Adrenal gland (tissue), 12 donors: Measurements from ENCODE around the gene CAPN6. TPM values are rescaled to one million over a fixed set of nuclear protein-coding genes. Genes with fewer than 3 reads are reported as not detected.

Experiments used
- DNase-seq, 7 donors: peaks; one replicate each; pipeline ENCODE4 v3.0.0-alpha.2; 2019 to 2020
- H3K27ac ChIP-seq, 5 donors: fragments of 200-600 bp; sonication (generic) in 4 of 5; 1 replicate in 3 of 5; 2 replicates in 2 of 5; pipeline versions ENCODE4 v1.5.1 to v1.8.0; 2016 to 2020; ENCODE audit warnings: mild to moderate bottlenecking in 1 of 5
- H3K27me3 ChIP-seq: fragments of 200-600 bp; 2 replicates; pipeline ENCODE4 v1.8.0; 2021
- H3K36me3 ChIP-seq, 2 donors: fragments of 200-600 bp; replicated peaks in 1 of 2; 1 replicate in 1 of 2; 2 replicates in 1 of 2; pipeline versions ENCODE4 v1.5.1 to v1.8.0; 2018 to 2022
- H3K4me1 ChIP-seq, 2 donors: fragments of 200-600 bp; replicated peaks in 1 of 2; 1 replicate in 1 of 2; 2 replicates in 1 of 2; pipeline versions ENCODE4 v1.5.1 to v1.8.0; 2018 to 2021
- H3K4me3 ChIP-seq, 4 donors: fragments of 200-600 bp; sonication (generic) in 3 of 4; one replicate each; pipeline ENCODE4 v1.5.1; 2016 to 2018
- H3K9me3 ChIP-seq, 3 donors: fragments of 200-600 bp; sonication (generic) in 1 of 3; replicated peaks in 1 of 3; 1 replicate in 2 of 3; 2 replicates in 1 of 3; pipeline versions ENCODE4 v1.5.1 to v1.8.0; 2016 to 2021
- CTCF ChIP-seq, 6 experiments: fragments of 450-650 bp in 4 of 6; fragments of 200-600 bp in 2 of 6; sonication (generic) in 1 of 6; IDR thresholded peaks; 1 replicate in 5 of 6; 2 replicates in 1 of 6; pipeline versions ENCODE4 v1.5.1 to v1.8.0; 2016 to 2021; ENCODE audit warnings: antibody characterized with exemption in 6 of 6, mild to moderate bottlenecking in 2 of 6, moderate library complexity in 1 of 6
- POLR2A ChIP-seq, 2 donors: fragments of 450-650 bp; IDR thresholded peaks; one replicate each; pipeline ENCODE4 v1.6.1; 2017; ENCODE audit warnings: antibody characterized with exemption in 2 of 2, mild to moderate bottlenecking in 2 of 2, moderate library complexity in 1 of 2
- WGBS, 4 donors: extraction: QIAGEN DNeasy Blood & Tissue Kit in 2 of 4; methylation state at CpG; one replicate each; pipeline versions ENCODE4 v1.1.5 to v1.1.7; 2013 to 2017; 5-methylcytosine and 5-hydroxymethylcytosine counted together
- intact Hi-C, 2 donors: fragments of 100-400 bp; cut with DNase I; formaldehyde crosslinking; loops; one replicate each; pipeline versions ENCODE4 v1.14.1 to v1.15.0; 2022 to 2023
- polyA plus RNA-seq, 3 donors: library from polyadenylated mRNA; stranded (reverse); fragments of 200-250 nt in 2 of 3; fragments of 350-450 nt in 1 of 3; fragmentation: Illumina TruSeq in 1 of 3; extraction: RNeasy Lipid Tissue Mini Kit (QIAGEN cat#74804) in 1 of 3; gene quantifications; one replicate each; pipeline ENCODE4 v1.2.3, GENCODE V29; 2013 to 2014
- total RNA-seq, 9 donors: library from RNA; depleted of rRNA in 4 of 9; stranded (reverse); fragments of >200 nt in 4 of 9; fragments of 120-200 nt in 1 of 9; fragmentation: NEBNext Ultra II Directional in 1 of 9; extraction: Animal tissue kit (Norgen Biotek cat#: 25700) in 1 of 9; gene quantifications; one replicate each; pipeline versions ENCODE4 v1.1.0 to v1.2.4, GENCODE V29; 2013 to 2023
- donor health status: healthy with polysubstance abuse.
- donor health status: Bipolar disorder and iron deficiency.
- donor health status: DM: yes; HTN: yes; CAD: no.
- donor health status: DM: no; HTN: no; CAD: no.
- donor health status: DM: no; HTN: no; CAD: no.
- donor health status: DM: yes; HTN: yes; CAD: no.

Gene CAPN6
- total and polyA plus RNA-seq, 12 donors = 0.03 to 0.50 (median 0.12) TPM; not detected in 6

- no peak overlapping the region for H3K27ac ChIP-seq
- WGBS, 4 donors = 67 to 75% (median 70%) methylated on average over 1 to 2 of the region's 2 CpGs
- H3K27me3 ChIP-seq = peaks cover 11% of the 10 kb centered on the region
- intact Hi-C loops = no loop called here
- DNase-seq = no peak
- no peaks in the 10 kb centered on the region for H3K9me3 ChIP-seq
- no peaks in the 10 kb centered on the region for H3K4me1 ChIP-seq
- no peak overlapping the region for H3K4me3 ChIP-seq
- TF ChIP-seq CTCF (IDR thresholded peaks at IDR 0.05) = no peak
- TF ChIP-seq POLR2A (IDR thresholded peaks at IDR 0.05) = no peak
- no peaks in the 10 kb centered on the region for H3K36me3 ChIP-seq
Observed at GRCh38 chrX:111265486-111265885, 4.8 kb downstream of the CAPN6 start.

GRCh38 chrX:111264385-111264784 lies 5.9 kb downstream of the CAPN6 start:
- Histone ChIP-seq H3K27me3 (peaks cover 11% of the 10 kb centered on the region), H3K4me1 (no peaks in the 10 kb centered on the region), H3K36me3 (no peaks in the 10 kb centered on the region), H3K27ac (no peak overlapping the region), H3K9me3 (no peaks in the 10 kb centered on the region), H3K4me3 (no peak overlapping the region)
- TF ChIP-seq CTCF (IDR thresholded peaks at IDR 0.05) (no peak), POLR2A (IDR thresholded peaks at IDR 0.05) (no peak)
- intact Hi-C loops = no loop called here
- 52 to 76% (median 54%) methylated on average over 2 of the region's 2 CpGs for WGBS, 4 donors
- no peak for DNase-seq

- H3K4me3 ChIP-seq = no peak overlapping the region
- H3K4me1 ChIP-seq = no peaks in the 10 kb centered on the region
- peaks cover 11% of the 10 kb centered on the region for H3K27me3 ChIP-seq
- intact Hi-C loops = no loop called here
- no peak for TF ChIP-seq CTCF (IDR thresholded peaks at IDR 0.05)
- no peak for DNase-seq
- 27 to 63% (median 46%) methylated on average over 3 of the region's 3 CpGs for WGBS, 4 donors
- H3K9me3 ChIP-seq = no peaks in the 10 kb centered on the region
- no peak overlapping the region for H3K27ac ChIP-seq
- no peaks in the 10 kb centered on the region for H3K36me3 ChIP-seq
Observed at GRCh38 chrX:111262086-111262485, 8.2 kb downstream of the CAPN6 start.

- no peak overlapping the region for H3K4me3 ChIP-seq
- no peaks in the 10 kb centered on the region for H3K4me1 ChIP-seq
- TF ChIP-seq POLR2A (IDR thresholded peaks at IDR 0.05) (no peak), CTCF (IDR thresholded peaks at IDR 0.05) (no peak)
- H3K36me3 ChIP-seq = no peaks in the 10 kb centered on the region
- DNase-seq = no peak
- intact Hi-C loops = no loop called here
- H3K27me3 ChIP-seq = peaks cover 4% of the 10 kb centered on the region
- H3K9me3 ChIP-seq = no peaks in the 10 kb centered on the region
- WGBS, 4 donors = 52 to 89% (median 71%) methylated on average over 3 of the region's 3 CpGs
- H3K27ac ChIP-seq = no peak overlapping the region
Observed at GRCh38 chrX:111260451-111260850, 9.8 kb downstream of the CAPN6 start.
